ENCODE measurements around the gene MRPS6.
A peak's percentile ranks its signal among the peaks of the same experiment; 100 is the strongest.

MRPS6 gene

GRCh38 chr21:34177919-34178567 lies 104.7 kb downstream of the MRPS6 start:
- no peak for DNase-seq (ENCODE audit: low read depth)
- TF ChIP-seq, protein P1, sequence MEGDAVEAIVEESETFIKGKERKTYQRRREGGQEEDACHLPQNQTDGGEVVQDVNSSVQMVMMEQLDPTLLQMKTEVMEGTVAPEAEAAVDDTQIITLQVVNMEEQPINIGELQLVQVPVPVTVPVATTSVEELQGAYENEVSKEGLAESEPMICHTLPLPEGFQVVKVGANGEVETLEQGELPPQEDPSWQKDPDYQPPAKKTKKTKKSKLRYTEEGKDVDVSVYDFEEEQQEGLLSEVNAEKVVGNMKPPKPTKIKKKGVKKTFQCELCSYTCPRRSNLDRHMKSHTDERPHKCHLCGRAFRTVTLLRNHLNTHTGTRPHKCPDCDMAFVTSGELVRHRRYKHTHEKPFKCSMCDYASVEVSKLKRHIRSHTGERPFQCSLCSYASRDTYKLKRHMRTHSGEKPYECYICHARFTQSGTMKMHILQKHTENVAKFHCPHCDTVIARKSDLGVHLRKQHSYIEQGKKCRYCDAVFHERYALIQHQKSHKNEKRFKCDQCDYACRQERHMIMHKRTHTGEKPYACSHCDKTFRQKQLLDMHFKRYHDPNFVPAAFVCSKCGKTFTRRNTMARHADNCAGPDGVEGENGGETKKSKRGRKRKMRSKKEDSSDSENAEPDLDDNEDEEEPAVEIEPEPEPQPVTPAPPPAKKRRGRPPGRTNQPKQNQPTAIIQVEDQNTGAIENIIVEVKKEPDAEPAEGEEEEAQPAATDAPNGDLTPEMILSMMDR (conservative IDR thresholded peaks at IDR 0.05; ENCODE audit: low read length): no peak
- H3K4me3 ChIP-seq (ENCODE audit: low read length): no peak overlapping the region

DNA sequence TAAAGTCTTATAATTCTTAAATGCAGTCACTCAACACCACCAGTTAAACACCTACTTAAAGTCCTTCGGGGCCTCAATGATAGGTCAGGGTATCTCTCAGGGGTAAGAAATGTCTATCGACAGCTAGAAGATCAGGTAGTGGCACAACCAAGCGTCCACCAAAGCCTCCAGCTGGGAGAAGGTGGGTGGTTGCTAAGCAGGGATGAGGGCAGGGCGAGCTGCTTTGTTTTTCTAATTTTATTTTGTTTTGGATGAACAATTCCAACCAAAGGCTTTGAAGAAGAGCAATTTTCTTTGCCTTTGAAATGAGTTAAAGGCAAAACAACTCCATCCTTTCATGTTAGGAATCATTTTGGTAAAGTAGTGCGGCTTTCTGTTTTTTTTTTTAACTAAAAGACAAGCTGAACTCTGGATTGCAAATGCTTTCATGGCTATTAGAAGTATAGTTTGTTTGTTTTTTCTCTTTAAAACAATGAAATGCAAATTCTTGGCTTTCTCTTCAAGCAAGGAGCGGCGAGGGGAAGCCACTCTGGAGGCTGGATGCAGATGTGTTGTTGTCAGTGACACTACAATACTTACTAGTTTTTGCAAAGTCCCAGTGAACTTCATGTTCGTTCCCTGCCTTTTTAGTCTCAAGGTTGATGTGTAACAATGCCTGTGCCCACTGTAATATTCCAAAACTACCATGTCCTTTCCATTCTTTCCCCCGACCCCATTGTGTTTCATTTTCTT lies 106.0 kb downstream of the MRPS6 start:
- DNase-seq (ENCODE audit: low read depth): no peak
- TF ChIP-seq, protein P1 (conservative IDR thresholded peaks at IDR 0.05; ENCODE audit: low read length): no peak
- H3K4me3 ChIP-seq (ENCODE audit: low read length): no peak overlapping the region

- no peak overlapping the region for H3K4me3 ChIP-seq (ENCODE audit: low read length)
- DNase-seq (ENCODE audit: low read depth): no peak
- TF ChIP-seq, protein P1 (conservative IDR thresholded peaks at IDR 0.05; ENCODE audit: low read length): no peak
These were observed 107.0 kb downstream of the MRPS6 start for GRCh38 chr21:34180407-34180806.

GRCh38 chr21:34180826-34181359 lies 107.5 kb downstream of the MRPS6 start:
- H3K4me3 ChIP-seq (ENCODE audit: low read length): no peak overlapping the region
- TF ChIP-seq, protein P1 (conservative IDR thresholded peaks at IDR 0.05; ENCODE audit: low read length): no peak
- no peak for DNase-seq (ENCODE audit: low read depth)

GRCh38 chr21:34181431-34182039 lies 108.2 kb downstream of the MRPS6 start:
- TF ChIP-seq, protein P1 (conservative IDR thresholded peaks at IDR 0.05; ENCODE audit: low read length): no peak
- DNase-seq (ENCODE audit: low read depth): no peak
- H3K4me3 ChIP-seq (ENCODE audit: low read length): no peak overlapping the region

DNA sequence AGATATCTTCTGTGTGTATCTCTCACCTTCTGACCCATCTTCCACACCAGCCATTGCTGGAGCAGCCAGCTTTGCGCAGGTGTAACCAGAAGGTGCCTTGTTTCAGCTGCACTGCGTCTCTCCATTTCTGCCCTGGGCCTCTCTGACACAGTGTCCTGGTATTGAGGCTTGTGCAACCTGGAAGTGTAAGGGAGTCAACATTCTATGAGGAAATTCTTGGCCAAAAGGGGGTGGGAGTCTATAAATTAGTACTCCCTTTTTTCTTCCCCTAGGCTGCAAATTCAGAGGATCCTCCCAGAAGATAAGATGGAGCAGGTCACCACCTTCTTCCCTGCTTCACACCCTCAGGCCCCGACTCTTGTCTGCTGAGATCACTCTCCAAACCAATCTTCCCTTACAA lies 109.1 kb downstream of the MRPS6 start:
- no peak overlapping the region for H3K4me3 ChIP-seq (ENCODE audit: low read length)
- TF ChIP-seq, protein P1 (conservative IDR thresholded peaks at IDR 0.05; ENCODE audit: low read length): no peak
- peak; percentile 4 for DNase-seq (ENCODE audit: low read depth)

Measured in AG10803 (cell line).